Measurements from ENCODE around the gene MCTP1.

The MCTP1 gene

DNA sequence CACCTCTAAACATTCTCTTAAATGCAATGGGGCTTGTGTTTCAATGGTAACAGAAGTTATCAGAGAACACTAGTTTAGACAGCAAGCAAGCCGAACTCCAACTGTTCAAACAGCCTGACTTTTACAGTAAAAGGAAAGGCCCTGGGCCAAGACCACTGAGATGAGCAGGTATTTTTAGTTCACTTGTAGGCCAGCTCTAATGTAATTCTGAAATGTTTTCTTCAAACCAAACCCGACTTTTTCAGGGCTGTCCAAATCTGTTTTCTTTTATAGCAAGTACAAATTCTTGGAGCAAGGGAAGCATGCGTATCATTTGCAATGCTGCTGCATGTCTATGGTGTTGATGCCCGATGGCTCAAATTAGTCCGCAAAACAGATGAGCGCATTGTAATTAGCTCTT, 473.6 kb downstream of the MCTP1 start:
- no peak for DNase-seq (ENCODE audit: low spot score)

DNA sequence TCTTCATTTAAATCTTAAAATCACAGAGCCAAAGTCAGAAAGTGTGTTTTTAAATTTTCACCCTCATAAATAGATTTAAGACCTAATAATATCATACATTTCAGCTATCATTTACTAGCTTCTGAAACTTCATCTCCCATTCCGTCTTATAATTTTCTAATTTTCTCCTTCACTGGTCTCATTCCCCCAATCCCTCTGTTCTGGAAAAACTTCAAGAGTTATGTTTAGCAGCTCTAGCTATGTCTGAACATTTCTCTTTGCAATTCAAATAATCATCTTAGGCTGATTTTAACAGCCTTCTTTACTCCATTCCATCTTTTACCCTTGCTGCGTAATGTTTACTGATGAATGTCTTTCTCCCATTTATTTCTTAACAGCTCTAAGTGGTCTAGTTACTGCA, 474.0 kb downstream of the MCTP1 start:
- DNase-seq (ENCODE audit: low spot score): no peak

DNA sequence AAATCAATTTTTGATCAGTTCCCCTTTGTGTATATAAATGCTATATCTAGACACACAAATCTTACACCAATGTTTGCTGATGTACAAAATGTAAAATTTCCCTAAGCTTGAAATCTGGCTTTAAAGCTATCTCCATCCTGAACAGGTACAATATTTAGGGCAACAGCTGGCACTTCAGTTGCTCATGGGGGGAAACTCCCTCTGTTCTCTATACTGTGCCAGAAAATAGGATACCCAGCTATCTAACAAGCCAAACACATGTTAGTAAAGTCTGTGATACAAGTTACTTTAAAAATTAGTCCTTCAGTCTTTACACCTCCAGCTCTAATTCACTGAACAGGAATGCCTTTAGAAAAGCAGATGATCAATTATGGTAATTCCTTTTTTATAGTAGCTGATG, 474.6 kb downstream of the MCTP1 start:
- no peak for DNase-seq (ENCODE audit: low spot score)

DNA sequence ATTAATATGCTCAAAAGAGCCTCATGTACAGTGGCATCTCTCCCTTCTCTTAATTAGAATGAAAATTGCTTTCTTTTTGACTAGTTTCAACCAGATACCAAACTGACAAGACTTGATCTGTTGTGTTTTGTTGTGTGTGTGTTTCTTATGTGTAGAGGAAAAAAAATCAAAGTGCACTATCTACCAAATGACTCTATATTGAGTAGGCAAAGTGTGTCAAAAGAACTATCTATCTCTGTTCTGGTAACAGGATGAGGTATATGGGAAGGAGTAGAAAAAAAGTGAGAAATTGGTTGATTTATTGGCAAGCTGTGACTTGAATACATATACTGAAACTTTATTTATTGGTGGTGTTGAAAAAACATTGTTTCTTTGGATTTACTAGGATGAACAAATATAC, 476.4 kb downstream of the MCTP1 start:
- DNase-seq (ENCODE audit: low spot score): no peak

DNA sequence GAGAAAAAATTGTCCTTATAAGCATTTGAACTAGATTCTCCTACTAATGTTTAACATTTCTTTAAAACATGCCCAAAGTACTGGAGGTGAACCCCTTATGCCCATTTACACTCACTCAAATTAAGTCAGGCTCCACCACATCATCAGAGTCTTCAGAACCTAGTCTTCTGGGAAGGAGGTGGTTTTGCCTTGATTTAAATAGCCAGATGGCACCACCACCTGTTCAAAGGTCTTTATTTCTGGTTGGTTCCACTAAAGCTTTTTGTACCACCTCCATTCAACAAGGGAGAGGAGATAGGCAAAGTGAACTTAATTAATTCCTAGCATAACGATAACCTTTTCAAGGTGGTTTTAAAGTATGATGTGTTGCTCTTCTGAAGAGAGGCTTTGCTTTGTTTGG, 476.9 kb downstream of the MCTP1 start:
- no peak for DNase-seq (ENCODE audit: low spot score)

DNA sequence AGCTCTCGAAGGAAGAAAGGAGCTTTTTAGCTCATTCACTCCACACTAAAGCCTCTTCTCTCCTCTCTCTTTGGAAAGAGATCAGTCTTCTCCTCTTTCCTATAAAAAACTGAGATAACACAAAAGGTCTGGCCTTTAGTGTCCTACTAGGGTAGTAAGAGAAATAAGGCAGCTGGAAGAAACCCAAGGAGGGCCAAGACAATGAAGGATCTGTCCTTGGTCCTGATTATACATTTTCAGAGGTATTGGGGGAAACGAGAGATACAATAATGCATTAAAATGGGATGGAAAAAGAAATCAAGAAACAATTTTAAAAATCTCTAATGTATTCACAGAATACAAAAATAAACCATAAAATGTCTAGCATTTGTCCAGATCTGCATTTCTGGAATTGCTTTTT, 482.4 kb downstream of the MCTP1 start:
- DNase-seq (ENCODE audit: low spot score): no peak

DNA sequence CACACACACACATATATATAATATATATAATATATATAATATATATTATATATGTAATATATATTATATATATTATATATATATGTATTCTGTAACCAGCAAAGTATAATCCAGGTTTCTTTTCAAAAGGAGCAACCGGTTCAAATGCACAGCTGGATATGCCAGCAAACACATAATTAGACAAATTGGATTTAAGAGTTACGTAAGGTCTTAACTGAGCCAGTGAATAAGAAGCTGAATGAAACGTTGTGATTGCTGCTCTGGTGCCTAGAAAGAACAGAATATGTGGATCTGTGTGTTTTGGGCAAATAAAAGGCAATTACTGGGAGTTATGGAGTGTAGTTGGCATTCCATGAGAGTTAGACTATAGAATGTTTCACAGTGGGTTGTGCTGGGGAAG, 488.3 kb downstream of the MCTP1 start:
- DNase-seq (ENCODE audit: low spot score): no peak

DNA sequence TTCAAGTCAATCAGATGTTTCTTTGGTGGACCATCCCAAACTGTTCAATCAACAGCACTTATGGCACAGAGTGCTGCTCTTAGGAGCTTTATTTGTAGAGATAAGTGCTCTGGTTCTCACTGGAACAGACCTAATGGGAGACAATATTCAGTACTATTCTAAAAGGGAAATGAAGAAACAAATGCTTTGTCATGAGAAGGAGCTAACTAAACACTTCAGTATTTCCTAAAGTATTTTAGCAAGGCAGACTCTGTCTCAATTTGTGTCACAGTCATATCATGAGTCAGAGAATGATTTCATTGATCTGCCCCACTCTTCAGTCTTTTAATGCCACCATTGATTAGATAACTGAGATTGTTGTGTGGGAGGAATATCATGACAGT, 491.1 kb downstream of the MCTP1 start:
- no peak for DNase-seq (ENCODE audit: low spot score)

DNA sequence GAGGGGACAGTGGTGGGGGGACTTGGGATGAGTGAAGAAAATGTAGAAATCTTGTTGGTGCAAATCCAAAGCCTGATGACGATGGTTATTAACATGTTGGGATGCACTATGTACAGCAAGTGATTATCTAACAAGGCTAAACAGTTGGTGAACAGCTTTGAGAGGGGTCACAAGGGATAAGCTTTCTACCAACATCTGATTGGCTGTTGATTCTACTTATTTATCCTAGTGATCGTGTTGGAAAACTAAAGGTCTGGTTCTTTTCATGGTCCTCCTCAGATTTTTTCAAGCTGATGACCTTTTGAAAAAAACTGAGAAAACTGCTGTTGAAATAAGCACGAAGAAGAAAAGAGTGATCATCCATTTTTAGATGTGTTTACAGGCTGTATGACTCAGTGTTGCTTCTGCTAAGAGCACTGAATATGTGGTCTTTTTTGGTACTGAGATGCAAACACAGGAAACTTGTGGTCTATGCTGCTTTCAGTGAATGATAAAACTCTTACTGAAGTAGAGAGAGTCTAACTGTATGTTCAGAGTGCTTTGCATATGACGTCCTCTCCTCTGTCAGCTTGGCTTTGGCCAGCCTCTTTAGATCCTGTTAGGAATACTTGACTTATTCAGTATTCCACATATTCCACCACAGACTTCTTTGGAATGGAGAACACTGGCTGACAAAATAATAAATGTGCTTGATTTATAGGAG, 491.6 kb downstream of the MCTP1 start:
- no peak for DNase-seq (ENCODE audit: low spot score)

DNA sequence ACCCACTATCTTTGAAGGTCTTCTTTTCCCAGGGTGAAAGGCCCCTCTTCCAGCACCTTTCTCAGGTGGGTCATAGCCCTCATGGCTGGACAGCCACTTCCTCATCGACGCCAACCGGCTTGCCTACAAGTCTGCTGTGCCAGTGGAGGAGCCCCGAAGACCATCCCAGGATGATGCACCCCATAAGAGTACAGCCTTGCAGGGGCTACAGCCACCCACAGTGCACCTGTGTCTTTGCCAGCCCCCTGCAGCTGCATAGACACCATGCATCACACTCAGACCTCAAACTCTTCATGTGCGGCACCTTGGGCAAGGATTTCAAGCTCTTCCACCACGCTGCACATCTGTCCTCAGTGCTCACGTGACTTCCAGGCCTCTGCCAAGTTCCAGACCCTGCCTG, 493.1 kb downstream of the MCTP1 start:
- no peak for DNase-seq (ENCODE audit: low spot score)

DNA sequence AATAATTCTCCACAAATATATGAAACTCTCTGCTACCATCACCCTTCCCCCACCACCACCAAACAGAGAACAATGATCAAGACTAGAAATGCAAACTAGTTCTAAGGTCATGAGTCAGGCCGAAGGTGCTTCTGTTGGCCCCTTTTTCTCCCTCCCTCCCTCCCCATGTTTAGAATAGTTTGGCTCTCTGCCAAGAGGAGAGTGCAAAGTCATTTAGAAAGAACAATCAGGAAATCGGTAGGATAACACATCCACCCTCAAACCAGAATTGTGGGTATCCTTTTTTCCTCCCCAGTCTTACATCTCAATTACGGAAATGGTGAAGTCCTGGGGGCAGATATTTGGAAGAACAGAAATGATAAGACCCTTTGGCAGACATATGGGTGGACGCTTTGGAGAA, 496.4 kb downstream of the MCTP1 start:
- no peak for DNase-seq (ENCODE audit: low spot score)

DNA sequence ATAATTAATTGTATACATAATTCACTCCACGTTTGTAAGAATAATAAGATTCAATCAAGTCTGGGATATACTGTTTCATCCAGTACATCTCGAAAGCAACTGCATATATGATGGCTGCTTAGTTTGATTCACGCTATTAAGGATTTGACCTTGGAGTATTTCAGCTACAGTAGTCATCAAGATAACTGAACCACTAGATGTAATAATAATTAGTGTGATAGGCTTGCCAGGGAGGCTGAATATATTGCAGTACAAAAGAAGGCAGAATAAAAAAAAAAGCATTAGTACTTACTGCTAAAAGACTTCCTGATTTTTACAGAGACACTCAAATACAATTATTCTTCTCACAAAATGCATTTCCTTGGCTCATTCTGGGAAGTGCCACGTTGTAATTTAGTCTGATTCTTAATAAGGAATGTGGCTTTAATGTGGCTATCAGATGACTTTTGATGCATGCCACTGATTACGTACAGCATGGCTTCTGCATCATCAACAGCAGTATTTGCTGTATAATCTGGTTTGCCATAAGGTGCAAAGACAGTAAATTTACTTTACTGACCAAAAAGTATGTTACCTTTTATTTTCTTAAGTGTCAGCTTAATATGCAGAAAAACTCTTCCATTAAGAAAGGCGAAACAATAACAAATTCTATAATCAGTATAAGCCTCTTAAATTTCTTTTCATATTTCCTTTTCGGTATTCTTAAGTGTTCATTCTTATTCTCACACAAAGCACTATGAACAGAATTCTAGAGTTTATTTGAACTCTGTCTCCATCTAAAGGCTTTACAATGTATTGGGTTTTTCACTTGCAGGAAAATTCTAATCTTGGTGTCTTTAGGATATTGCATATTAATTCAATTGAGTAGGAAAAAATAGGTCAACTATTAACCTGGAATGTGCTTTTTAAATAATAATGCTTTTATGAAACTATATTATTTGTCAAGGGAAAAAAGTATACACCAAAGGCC, 500.1 kb downstream of the MCTP1 start:
- no peak for DNase-seq (ENCODE audit: low spot score)

DNA sequence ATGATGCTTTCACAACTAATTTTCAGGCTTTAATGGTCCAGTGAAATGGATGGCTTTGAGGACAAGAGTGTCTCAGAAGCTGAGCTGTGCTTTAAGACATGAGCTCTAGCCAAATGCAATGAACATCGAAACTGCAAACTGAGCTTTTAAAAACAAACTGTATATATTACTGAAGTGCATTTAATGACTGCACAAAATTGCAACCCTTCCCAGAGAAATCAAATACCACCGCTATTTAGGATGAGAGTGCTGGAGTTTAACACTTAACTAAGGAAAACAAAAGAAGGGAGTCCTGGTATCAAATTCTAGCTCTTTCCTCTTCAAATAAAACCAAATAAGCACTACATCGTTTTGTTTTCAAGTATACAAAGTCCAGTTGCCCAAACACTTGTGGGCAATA, 502.5 kb downstream of the MCTP1 start:
- no peak for DNase-seq (ENCODE audit: low spot score)

DNA sequence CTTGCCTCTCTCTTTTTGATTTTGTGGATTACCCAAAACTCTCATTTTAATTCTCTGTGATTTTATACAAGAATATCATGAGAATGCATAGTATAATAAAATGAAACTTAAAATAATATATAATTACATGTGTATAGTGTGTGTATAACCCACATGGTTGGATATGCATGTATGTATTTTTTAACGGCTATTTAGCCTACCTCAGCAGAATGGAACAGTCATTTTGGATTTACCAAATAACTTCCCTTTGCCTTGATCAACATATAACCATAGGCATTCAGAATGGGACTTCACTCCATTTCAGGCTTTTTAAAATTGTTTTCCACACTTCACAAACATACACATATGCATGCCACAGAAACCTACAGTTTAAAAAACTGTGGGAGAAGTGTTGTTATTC, 505.2 kb downstream of the MCTP1 start:
- DNase-seq (ENCODE audit: low spot score): no peak

DNA sequence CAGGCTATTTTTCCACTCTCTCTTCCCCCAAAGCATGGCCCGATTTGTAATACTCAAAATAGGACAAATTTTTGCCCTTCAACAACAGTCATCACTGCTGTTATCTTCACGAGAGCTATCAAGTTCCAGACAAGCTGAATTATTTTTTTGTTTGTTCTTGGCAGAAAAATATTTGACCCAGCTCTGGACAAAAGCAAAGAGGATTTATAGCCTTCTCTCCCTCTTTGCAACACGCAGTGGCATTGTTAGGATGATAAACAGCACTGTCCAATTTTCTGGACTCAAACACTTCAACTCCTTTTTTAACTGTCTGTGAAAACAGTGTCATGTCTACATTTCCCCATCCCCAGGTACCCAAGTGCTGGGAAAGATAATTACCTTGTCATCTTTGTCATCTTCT, 506.2 kb downstream of the MCTP1 start:
- DNase-seq (ENCODE audit: low spot score): no peak

DNA sequence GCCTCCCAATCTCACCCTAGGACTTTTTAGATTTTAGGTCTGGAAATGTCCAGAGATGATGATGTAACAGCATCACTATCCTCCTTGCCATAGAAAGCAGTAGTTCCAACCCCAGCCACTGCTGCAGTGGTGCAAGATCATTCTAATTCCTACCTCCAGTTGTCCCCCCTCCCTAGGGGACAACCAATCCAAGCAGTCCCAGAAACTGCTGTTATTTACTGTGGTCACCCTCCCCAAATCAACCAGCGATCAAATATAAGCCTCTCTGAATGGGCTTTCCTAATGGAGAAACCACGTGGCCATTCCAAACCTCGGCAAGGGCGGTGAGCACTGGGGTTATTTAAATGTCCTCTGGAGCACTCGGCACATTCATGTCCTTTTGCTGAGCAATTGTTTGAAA, 506.6 kb downstream of the MCTP1 start:
- no peak for DNase-seq (ENCODE audit: low spot score)

DNA sequence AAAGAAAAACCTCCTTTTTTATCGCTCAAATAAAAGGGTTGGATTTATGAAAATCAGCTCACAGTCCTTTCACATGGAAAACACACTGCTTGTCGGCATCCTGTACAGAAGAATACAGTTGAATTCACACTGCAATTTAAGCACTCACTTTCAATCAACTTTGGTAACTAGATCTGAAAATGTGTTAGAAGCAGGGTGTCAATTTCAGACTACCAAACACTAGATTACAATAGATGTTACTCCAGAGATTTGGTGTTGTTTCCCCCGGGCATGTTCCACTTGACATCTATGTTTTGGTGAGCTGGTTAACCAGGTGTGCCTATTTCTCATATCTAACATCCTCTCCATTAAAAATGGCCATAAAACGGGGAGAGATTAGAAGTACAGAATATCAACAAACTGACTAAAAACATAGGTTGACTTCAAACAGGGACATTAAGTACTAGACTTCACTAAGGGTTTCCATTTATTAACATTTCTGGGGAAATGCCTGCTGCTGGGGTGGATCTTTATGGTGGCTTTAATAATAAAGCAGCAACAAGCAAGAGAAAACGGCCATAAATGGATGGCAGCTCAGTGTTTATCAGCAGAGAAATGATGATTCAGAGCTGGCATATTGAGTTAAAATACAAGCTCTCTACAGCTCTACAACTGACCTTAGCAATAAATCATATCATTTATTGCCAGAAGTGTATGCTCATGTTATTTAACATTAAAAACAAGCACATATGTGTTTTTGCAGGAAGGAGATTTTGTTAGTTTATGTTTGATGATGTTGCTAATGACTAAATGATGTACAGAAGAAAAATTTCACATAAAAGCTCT, 507.6 kb downstream of the MCTP1 start:
- DNase-seq (ENCODE audit: low spot score): no peak

DNA sequence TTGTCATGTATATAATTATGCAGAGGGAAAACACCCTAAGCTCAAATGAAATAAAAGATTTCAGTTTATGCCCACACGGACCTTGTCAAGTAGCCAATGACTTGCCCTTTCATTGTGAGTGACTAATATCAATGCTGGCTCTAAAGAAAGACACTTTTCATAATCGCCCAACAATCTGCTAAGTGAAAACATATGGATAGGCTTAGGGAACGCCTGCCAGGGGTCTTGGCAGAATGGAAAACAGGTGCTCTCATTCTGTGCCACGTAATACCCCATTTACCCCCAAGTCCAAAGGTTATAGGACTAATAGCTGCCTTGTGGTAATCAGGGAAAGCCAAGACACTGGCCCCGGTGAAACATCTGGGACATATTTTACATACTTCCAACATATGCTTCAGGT, 508.7 kb downstream of the MCTP1 start:
- peak; percentile 26 for DNase-seq (ENCODE audit: low spot score)

DNA sequence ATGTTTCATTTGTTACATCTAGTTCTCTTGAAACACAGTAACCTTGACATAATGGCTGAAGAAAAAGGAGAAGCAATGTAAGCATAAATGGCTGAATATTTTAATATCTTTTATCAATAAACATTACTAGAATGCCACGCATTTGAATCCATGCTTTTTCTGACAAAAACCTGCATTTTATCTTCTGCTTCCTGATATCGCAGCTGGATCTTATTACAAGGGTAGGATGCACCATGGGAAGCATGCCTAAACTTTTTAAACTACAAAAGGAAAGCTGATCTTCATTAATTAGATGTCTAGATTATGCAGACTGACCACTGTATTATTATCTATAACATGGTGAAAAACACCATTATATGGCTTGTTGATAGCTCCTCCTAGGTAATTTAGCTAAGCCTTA, 509.8 kb downstream of the MCTP1 start:
- no peak for DNase-seq (ENCODE audit: low spot score)

DNA sequence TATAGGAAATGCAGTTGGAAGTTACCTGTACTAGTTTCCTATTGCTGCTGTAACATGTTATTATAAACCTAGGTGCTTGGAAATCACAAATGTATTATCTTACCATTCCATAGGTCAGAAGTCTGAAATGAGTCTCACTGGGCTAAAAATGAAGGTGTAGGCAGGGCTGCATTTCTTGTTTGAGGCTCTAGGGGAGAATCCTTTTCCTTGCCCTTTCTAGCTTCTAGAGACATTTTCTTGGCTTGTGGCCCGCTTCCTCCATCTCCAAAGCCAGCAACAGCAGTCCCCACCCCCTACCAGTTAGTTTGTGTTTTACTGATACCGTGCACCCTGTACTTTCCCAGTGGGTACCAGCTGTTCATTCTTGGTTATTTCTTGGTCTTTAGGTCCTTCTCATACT, 513.2 kb downstream of the MCTP1 start:
- DNase-seq (ENCODE audit: low spot score): no peak

DNA sequence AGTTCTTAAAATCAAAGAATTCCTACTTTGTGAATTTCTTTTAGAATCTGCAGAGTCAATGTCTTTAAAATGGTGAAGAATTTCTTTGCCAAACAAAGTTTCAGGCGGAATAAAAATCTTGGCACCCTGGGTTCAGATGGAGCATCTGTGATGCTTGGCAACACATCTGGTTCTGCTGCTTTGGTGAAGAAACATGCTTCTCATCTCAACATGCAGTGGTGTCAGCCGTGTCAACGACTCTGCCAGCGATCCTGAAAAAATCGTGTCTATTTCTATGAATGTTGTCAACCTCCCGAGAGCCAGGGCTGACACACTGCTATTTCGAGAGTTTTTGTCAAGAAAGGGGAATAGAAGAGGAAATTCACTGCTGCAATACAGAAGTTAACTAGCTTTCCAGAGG, 514.9 kb downstream of the MCTP1 start:
- no peak for DNase-seq (ENCODE audit: low spot score)

DNA sequence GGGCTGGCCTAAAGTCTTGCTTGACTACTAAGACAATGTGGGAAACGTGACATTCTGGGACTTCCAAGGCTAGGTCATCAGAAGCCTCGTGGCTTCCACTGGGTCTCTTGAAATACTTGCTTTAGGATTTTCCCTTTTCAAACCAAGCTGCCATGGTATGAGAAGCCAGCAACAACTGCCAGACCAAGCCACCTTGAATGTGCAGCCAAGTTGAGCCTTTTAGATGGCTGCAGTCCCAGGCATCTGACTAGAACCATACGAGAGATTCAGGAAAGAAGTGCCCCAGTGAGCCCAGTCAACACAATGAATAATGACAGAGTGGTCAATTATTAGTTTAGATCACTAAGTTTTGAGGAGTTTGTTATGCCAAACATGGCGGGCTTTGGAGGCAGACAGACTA, 523.1 kb downstream of the MCTP1 start:
- no peak for DNase-seq (ENCODE audit: low spot score)

DNA sequence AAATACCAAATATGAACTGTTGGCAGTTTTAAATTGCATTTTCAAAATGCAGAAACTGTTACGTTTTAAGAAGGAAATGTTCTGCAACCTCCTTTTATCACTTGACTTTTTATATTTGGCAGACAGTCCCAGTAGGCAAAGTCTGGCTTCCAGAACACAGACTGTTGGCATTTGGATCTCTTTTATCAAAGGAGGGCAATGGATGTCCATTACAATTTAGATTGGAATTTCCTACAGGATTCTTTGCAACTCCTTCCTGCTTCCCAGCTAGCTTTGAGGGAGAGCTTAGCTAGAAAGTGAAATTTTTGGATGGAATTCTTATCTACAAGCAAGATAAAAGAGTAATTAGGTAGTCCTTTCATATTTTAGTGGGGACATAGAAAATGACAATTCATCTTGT, 523.8 kb downstream of the MCTP1 start:
- no peak for DNase-seq (ENCODE audit: low spot score)
